GM23248 (cell line): ENCODE data around the gene THNSL1. TPM values are rescaled to one million over a fixed set of nuclear protein-coding genes. Genes with fewer than 3 reads are reported as not detected.

ENCODE experiments used
- DNase-seq: peaks from one replicate; pipeline ENCODE4 v3.0.0-alpha.2; 2015
- H2AFZ ChIP-seq: fragments of 200-600 bp; sonication (generic); 2 replicates; pipeline ENCODE4 v1.6.1; 2016; ENCODE audit warnings: antibody characterized with exemption
- H3F3A ChIP-seq: fragments of 200-600 bp; sonication (generic); 2 replicates; pipeline ENCODE4 v1.6.1; 2016; ENCODE audit warnings: mild to moderate bottlenecking, antibody characterized with exemption, mixed run types; ENCODE audit not compliant: insufficient read depth
- H3K27ac ChIP-seq: fragments of 200-600 bp; sonication (generic); 2 replicates; pipeline ENCODE4 v1.5.1; 2016; ENCODE audit warnings: mild to moderate bottlenecking
- H3K27me3 ChIP-seq: fragments of 200-600 bp; sonication (generic); replicated peaks from 2 replicates; pipeline ENCODE4 v1.6.1; 2016; ENCODE audit warnings: mild to moderate bottlenecking; ENCODE audit not compliant: insufficient read depth
- H3K36me3 ChIP-seq: fragments of 200-600 bp; sonication (generic); 2 replicates; pipeline ENCODE4 v1.6.1; 2016; ENCODE audit warnings: low read depth, mild to moderate bottlenecking
- H3K4me1 ChIP-seq: fragments of 200-600 bp; sonication (generic); 2 replicates; pipeline ENCODE4 v1.6.1; 2016; ENCODE audit warnings: mild to moderate bottlenecking; ENCODE audit not compliant: insufficient read depth
- H3K4me2 ChIP-seq: fragments of 200-600 bp; sonication (generic); one replicate; pipeline ENCODE4 v1.6.1; 2016; ENCODE audit warnings: mild to moderate bottlenecking; ENCODE audit not compliant: unreplicated experiment
- H3K4me3 ChIP-seq: fragments of 200-600 bp; sonication (generic); 2 replicates; pipeline ENCODE4 v1.5.1; 2016; ENCODE audit warnings: mild to moderate bottlenecking
- H3K79me2 ChIP-seq: fragments of 200-600 bp; sonication (generic); 2 replicates; pipeline ENCODE4 v1.6.1; 2016; ENCODE audit warnings: mild to moderate bottlenecking; ENCODE audit not compliant: insufficient read depth
- H3K9ac ChIP-seq: fragments of 200-600 bp; sonication (generic); 2 replicates; pipeline ENCODE4 v1.6.1; 2016; ENCODE audit warnings: mild to moderate bottlenecking
- H3K9me2 ChIP-seq: fragments of 200-600 bp; sonication (generic); 2 replicates; pipeline ENCODE4 v1.6.1; 2016; ENCODE audit warnings: mixed run types, mild to moderate bottlenecking, moderate library complexity; ENCODE audit not compliant: insufficient read depth
- H3K9me3 ChIP-seq: fragments of 200-600 bp; sonication (generic); one replicate; pipeline ENCODE4 v1.6.1; 2017; ENCODE audit warnings: low read depth
- H4K20me1 ChIP-seq: fragments of 200-600 bp; sonication (generic); 2 replicates; pipeline ENCODE4 v1.6.0; 2016; ENCODE audit not compliant: insufficient read depth
- EZH2 ChIP-seq: fragments of 200-600 bp; sonication (generic); IDR thresholded peaks from 2 replicates; pipeline ENCODE4 v1.6.1; 2018; ENCODE audit warnings: antibody characterized with exemption, mild to moderate bottlenecking; ENCODE audit not compliant: insufficient read depth, poor library complexity, severe bottlenecking
- EZH2phosphoT487 ChIP-seq: fragments of 200-600 bp; sonication (generic); IDR thresholded peaks from 2 replicates; pipeline ENCODE4 v1.6.1; 2018; ENCODE audit warnings: antibody characterized with exemption, moderate library complexity, mild to moderate bottlenecking, low read depth; ENCODE audit not compliant: insufficient read depth
- WGBS, 2 experiments: methylation state at CpG; one replicate each; pipeline ENCODE4 v1.1.6; 2015 to 2017; ENCODE audit warnings: low lambda C conversion rate in 2 of 2, low coverage in 1 of 2; ENCODE audit errors: missing lambda C conversion rate in 2 of 2; 5-methylcytosine and 5-hydroxymethylcytosine counted together
- in situ Hi-C: fragments of 300-500 bp; cut with MboI; formaldehyde crosslinking; loops from 2 replicates; pipeline ENCODE4 v1.15.0; 2020
- polyA plus RNA-seq: library from polyadenylated mRNA; unstranded; fragments of >200 nt; fragmentation: Nextera tagmentation; extraction: Ambion mirVana; gene quantifications from 2 replicates; pipeline ENCODE4 v1.2.1, GENCODE V29; 2016
- total RNA-seq: library from RNA; depleted of rRNA; stranded (reverse); fragments of >200 nt; shearing (Covaris generic); gene quantifications from 2 replicates; pipeline ENCODE4 v1.2.3, GENCODE V29; 2014

The THNSL1 gene
- total and polyA plus RNA-seq, 2 experiments from 2014 or later, result 3.0 to 5.2 TPM

GRCh38 chr10:25059990-25060389, 43.6 kb downstream of the THNSL1 start:
- 18 to 19% methylated on average over 7 of the region's 7 CpGs for WGBS, 2 experiments
- Histone ChIP-seq H2AFZ (0 out of 2 replicates have a peak overlapping the region, but pooled peaks have one; percentile 24), H3K9me3 (no peaks in the 10 kb centered on the region), H3K79me2 (no peaks in the 10 kb centered on the region), H3K27ac (peak overlapping the region; percentile 90), H4K20me1 (no peaks in the 10 kb centered on the region), H3K36me3 (no peaks in the 10 kb centered on the region), H3K27me3 (no peaks in the 10 kb centered on the region), H3K4me2 (peak overlapping the region; percentile 9), H3K9ac (no peak overlapping the region), H3F3A (peaks cover 41% of the 10 kb centered on the region), H3K4me3 (no peak overlapping the region), H3K9me2 (no peaks in the 10 kb centered on the region), H3K4me1 (peaks cover 33% of the 10 kb centered on the region)
- peak; percentile 91 for DNase-seq
- in situ Hi-C loops, result no loop called here
- TF ChIP-seq EZH2, result no peak
- no peak for TF ChIP-seq EZH2phosphoT487

DNA sequence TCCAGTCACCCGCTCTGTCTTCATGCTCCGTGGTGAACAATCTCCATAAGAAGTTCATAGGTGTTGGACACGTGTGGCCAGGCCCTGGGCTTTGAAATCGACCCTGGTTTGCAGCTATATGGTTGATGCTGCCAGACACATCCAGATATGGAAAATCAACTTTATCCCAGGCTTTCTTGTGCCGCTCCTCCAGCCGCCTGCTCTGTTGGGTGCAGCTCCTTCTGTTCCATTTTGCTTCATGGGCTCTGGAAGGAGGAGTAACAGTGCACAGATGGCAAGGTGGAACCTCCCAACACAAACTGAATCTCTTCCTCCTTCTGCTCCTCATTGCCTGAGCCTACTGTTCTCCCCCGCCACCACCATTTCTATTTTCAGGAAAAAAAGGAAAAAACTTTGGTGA, 44.7 kb downstream of the THNSL1 start:
- Histone ChIP-seq H3K4me1 (peaks cover 33% of the 10 kb centered on the region), H3K27ac (peak overlapping the region; percentile 90), H3K27me3 (no peaks in the 10 kb centered on the region), H3K36me3 (no peaks in the 10 kb centered on the region), H4K20me1 (no peaks in the 10 kb centered on the region), H3F3A (peaks cover 41% of the 10 kb centered on the region), H3K9ac (no peak overlapping the region), H3K9me2 (no peaks in the 10 kb centered on the region), H3K79me2 (no peaks in the 10 kb centered on the region), H2AFZ (no peak overlapping the region), H3K4me3 (no peak overlapping the region), H3K4me2 (no peak overlapping the region), H3K9me3 (no peaks in the 10 kb centered on the region)
- in situ Hi-C loops, result no loop called here
- WGBS, 2 experiments, result 97 to 98% methylated on average over 7 of the region's 7 CpGs
- DNase-seq, result no peak
- TF ChIP-seq EZH2phosphoT487, result no peak
- no peak for TF ChIP-seq EZH2

- Histone ChIP-seq H3K4me2 (peak overlapping the region; percentile 66), H3K4me3 (peak overlapping the region; percentile 50), H3K9me2 (no peaks in the 10 kb centered on the region), H2AFZ (peak overlapping the region; percentile 50), H3K36me3 (no peaks in the 10 kb centered on the region), H3K9ac (peak overlapping the region; percentile 77), H3K27me3 (no peaks in the 10 kb centered on the region), H3K9me3 (no peaks in the 10 kb centered on the region), H3K79me2 (no peaks in the 10 kb centered on the region), H3K4me1 (peaks cover 33% of the 10 kb centered on the region), H3F3A (peaks cover 41% of the 10 kb centered on the region), H3K27ac (peak overlapping the region; percentile 90), H4K20me1 (no peaks in the 10 kb centered on the region)
- in situ Hi-C loops, result no loop called here
- WGBS, 2 experiments, result 48 to 56% methylated on average over 11 of the region's 11 CpGs
- peak; percentile 68 for DNase-seq
- TF ChIP-seq EZH2 (no peak), EZH2phosphoT487 (no peak)
Observed at GRCh38 chr10:25061711-25062449, 45.5 kb downstream of the THNSL1 start.

DNA sequence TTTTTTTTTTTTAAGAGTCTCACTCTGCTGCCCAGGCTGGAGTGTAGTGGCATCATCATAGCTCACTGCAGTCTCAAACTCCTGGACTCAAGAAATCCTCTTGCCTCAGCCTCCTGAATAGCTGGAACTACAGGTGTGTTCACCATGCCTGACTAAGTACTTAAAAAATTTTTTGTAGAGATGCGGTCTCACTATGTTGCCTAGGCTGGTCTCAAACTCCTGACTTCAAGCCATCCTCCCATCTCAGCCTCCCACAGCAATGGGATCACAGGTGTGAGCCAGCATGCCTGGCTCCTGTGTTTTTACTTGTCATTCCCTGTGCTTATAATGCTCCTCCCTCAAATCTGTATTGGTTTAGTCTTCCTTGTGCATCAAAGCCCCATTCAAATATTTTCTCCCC, 46.7 kb downstream of the THNSL1 start:
- Histone ChIP-seq H3K36me3 (no peaks in the 10 kb centered on the region), H4K20me1 (no peaks in the 10 kb centered on the region), H3K9me2 (no peaks in the 10 kb centered on the region), H3K4me3 (no peak overlapping the region), H3F3A (peaks cover 44% of the 10 kb centered on the region), H3K9me3 (no peaks in the 10 kb centered on the region), H3K27ac (peak overlapping the region; percentile 90), H2AFZ (no peak overlapping the region), H3K9ac (0 out of 2 replicates have a peak overlapping the region, but pooled peaks have one; percentile 77), H3K4me2 (no peak overlapping the region), H3K27me3 (no peaks in the 10 kb centered on the region), H3K4me1 (peaks cover 38% of the 10 kb centered on the region), H3K79me2 (no peaks in the 10 kb centered on the region)
- DNase-seq, result no peak
- TF ChIP-seq EZH2phosphoT487 (no peak), EZH2 (no peak)
- in situ Hi-C loops, result no loop called here
- WGBS, 2 experiments, result 95 to 100% methylated on average over 1 of the region's 1 CpG
